HepG2 (cell line): ENCODE data around the gene MEGF11. TPM values are rescaled to one million over a fixed set of nuclear protein-coding genes. Genes with fewer than 3 reads are reported as not detected.

ENCODE experiments used
- ATAC-seq: fragments of 200-7000 bp; cut with Tn5 transposase; 3 replicates; pipeline ENCODE4 v1.9.1; 2020; ENCODE audit warnings: mild to moderate bottlenecking, moderate library complexity
- BruUV-seq: library from RNA; stranded (reverse); fragments of 400-500 nt; replicated peaks from 2 replicates; lab custom pipeline; 2021; lab: Mats Ljungman, UMichigan
- CTCF ChIA-PET: fragments of 300-600 bp; formaldehyde crosslinking; extraction: SDS; loops from one replicate; lab custom pipeline; 2021; ENCODE audit warnings: low total read pairs, inconsistent platforms, low intra/inter-chr PET ratio; lab: Yijun Ruan, JAX
- POLR2A ChIA-PET: fragments of 350-600 bp; sonication (Branson Sonifier 250); formaldehyde crosslinking; loops from one replicate; lab custom pipeline; 2020; ENCODE audit warnings: antibody characterized with exemption, inconsistent platforms; lab: Yijun Ruan, JAX
- DNase-seq: peaks from one replicate; pipeline ENCODE4 v3.0.0-alpha.2; 2015; ENCODE audit warnings: low spot score
- FAIRE-seq: peaks from 3 replicates; lab custom pipeline; 2011; peaks lifted over from hg19 to GRCh38; lab: Jason Lieb, UNC
- H2AFZ ChIP-seq: one replicate; pipeline ENCODE4 v1.6.1; 2011; ENCODE audit warnings: low read length, inconsistent platforms
- H3K27ac ChIP-seq: fragments of 300-600 bp; 3 replicates; pipeline ENCODE4 v1.8.0; 2011; ENCODE audit warnings: mixed run types, mild to moderate bottlenecking, mixed read lengths, low read length, inconsistent platforms; ENCODE audit not compliant: insufficient read depth; ENCODE audit errors: extremely low read length
- H3K27me3 ChIP-seq, 2 experiments: fragments of 200-600 bp in 1 of 2; 2 replicates in 1 of 2; 3 replicates in 1 of 2; pipeline versions ENCODE4 v1.6.0 to v1.8.0; 2011; ENCODE audit warnings: low read length in 2 of 2, mild to moderate bottlenecking in 2 of 2, moderate library complexity in 2 of 2, inconsistent platforms in 1 of 2; ENCODE audit not compliant: insufficient read depth in 2 of 2, control insufficient read depth in 1 of 2
- H3K36me3 ChIP-seq, 2 experiments: fragments of 200-600 bp in 1 of 2; replicated peaks in 1 of 2; 2 replicates in 1 of 2; 3 replicates in 1 of 2; pipeline versions ENCODE4 v1.5.1 to v1.8.0; 2011; ENCODE audit warnings: low read length in 2 of 2, inconsistent platforms in 1 of 2; ENCODE audit not compliant: insufficient read depth in 2 of 2, control insufficient read depth in 1 of 2
- H3K4me1 ChIP-seq: 2 replicates; pipeline ENCODE4 v1.5.1; 2012; ENCODE audit warnings: low read length, inconsistent platforms; ENCODE audit not compliant: insufficient read depth
- H3K4me2 ChIP-seq: 2 replicates; pipeline ENCODE4 v1.6.0; 2011; ENCODE audit warnings: low read depth, low read length, inconsistent platforms
- H3K4me3 ChIP-seq, 3 experiments: fragments of 200-600 bp in 1 of 3; sonication (generic), shearing (Covaris generic) in 1 of 3; replicated peaks in 1 of 3; 2 replicates each; pipeline ENCODE4 v1.5.1; 2011 to 2016; ENCODE audit warnings: low read length in 3 of 3, inconsistent platforms in 2 of 3, low read depth in 2 of 3, mild to moderate bottlenecking in 2 of 3, control low read depth in 1 of 3, mixed read lengths in 1 of 3; ENCODE audit not compliant: insufficient read depth in 1 of 3
- H3K79me2 ChIP-seq: one replicate; pipeline ENCODE4 v1.6.1; 2011; ENCODE audit warnings: low read length, inconsistent platforms; ENCODE audit not compliant: insufficient read depth
- H3K9ac ChIP-seq: 2 replicates; pipeline ENCODE4 v1.6.0; 2011; ENCODE audit warnings: mild to moderate bottlenecking, low read depth, low read length, inconsistent platforms; ENCODE audit not compliant: insufficient read depth
- H3K9me3 ChIP-seq: 2 replicates; pipeline ENCODE4 v1.5.1; 2012; ENCODE audit warnings: mild to moderate bottlenecking, low read length
- H4K20me1 ChIP-seq: 2 replicates; pipeline ENCODE4 v1.6.0; 2011; ENCODE audit warnings: inconsistent platforms, mild to moderate bottlenecking, low read length, moderate library complexity; ENCODE audit not compliant: insufficient read depth
- FOXP4 ChIP-seq: sonication (generic); formaldehyde crosslinking; IDR thresholded peaks from 2 replicates; pipeline ENCODE4 v1.4.0; 2020; ENCODE audit warnings: missing genetic modification reagents
- HBP1 ChIP-seq: IDR thresholded peaks from 2 replicates; pipeline ENCODE4 v1.6.1; 2016; ENCODE audit warnings: low read depth, control low read depth
- HMG20B ChIP-seq: conservative IDR thresholded peaks from 2 replicates; pipeline ENCODE4 v1.6.1; 2016; ENCODE audit warnings: missing genetic modification reagents, missing compliant biosample characterization
- HMGXB4 ChIP-seq, 2 experiments: sonication (generic) in 1 of 2; formaldehyde crosslinking in 1 of 2; IDR thresholded peaks; 2 replicates each; pipeline versions ENCODE4 v1.4.0 to v1.6.1; 2018 to 2020; ENCODE audit warnings: missing genetic modification reagents in 2 of 2, borderline replicate concordance in 1 of 2, low read depth in 1 of 2, mild to moderate bottlenecking in 1 of 2, missing biosample characterization in 1 of 2
- MED1 ChIP-seq: sonication (generic); formaldehyde crosslinking; IDR thresholded peaks from 2 replicates; pipeline ENCODE4 v1.4.0; 2020; ENCODE audit warnings: missing genetic modification reagents
- RNF2 ChIP-seq: fragments of 450-650 bp; conservative IDR thresholded peaks from 2 replicates; pipeline ENCODE4 v1.6.1; 2016; ENCODE audit warnings: low read depth
- ZFP37 ChIP-seq: sonication (generic); formaldehyde crosslinking; IDR thresholded peaks from 2 replicates; pipeline ENCODE4 v1.4.0; 2020; ENCODE audit warnings: missing genetic modification reagents, borderline replicate concordance
- ZFP41 ChIP-seq: sonication (generic); formaldehyde crosslinking; IDR thresholded peaks from 2 replicates; pipeline ENCODE4 v1.4.0; 2020; ENCODE audit warnings: mild to moderate bottlenecking, missing genetic modification reagents, borderline replicate concordance
- ZNF558 ChIP-seq: sonication (generic); formaldehyde crosslinking; IDR thresholded peaks from 2 replicates; pipeline ENCODE4 v1.9.0; 2022; ENCODE audit warnings: mild to moderate bottlenecking, missing genetic modification reagents, borderline replicate concordance
- ZNF609 ChIP-seq: sonication (generic); formaldehyde crosslinking; IDR thresholded peaks from 2 replicates; pipeline ENCODE4 v1.4.0; 2020; ENCODE audit warnings: mild to moderate bottlenecking, missing genetic modification reagents, borderline replicate concordance
- ZNF740 ChIP-seq: sonication (generic); formaldehyde crosslinking; IDR thresholded peaks from 2 replicates; pipeline ENCODE4 v1.4.0; 2020; ENCODE audit warnings: missing genetic modification reagents
- WGBS: methylation state at CpG from one replicate; pipeline ENCODE4 v1.1.6; 2017; ENCODE audit warnings: low lambda C conversion rate; 5-methylcytosine and 5-hydroxymethylcytosine counted together
- in situ Hi-C: cut with HindIII; loops from 2 replicates; pipeline ENCODE4 v1.10.0; 2017; ENCODE audit warnings: low pct_unique_long_range_greater_than_20kb; ENCODE audit not compliant: extremely low pct_ligation_motif_present
- intact Hi-C: fragments of 100-400 bp; cut with micrococcal nuclease; formaldehyde crosslinking; loops from one replicate; pipeline ENCODE4 v1.10.0; 2022; ENCODE audit not compliant: unreplicated experiment
- polyA plus RNA-seq, 8 experiments: library from polyadenylated mRNA; depleted of rRNA in 3 of 8; stranded (reverse) in 7 of 8; unstranded in 1 of 8; fragments of >200 nt; fragmentation: Illumina TruSeq in 4 of 8; extraction: Trizol in 4 of 8; gene quantifications; 2 replicates each; pipeline versions ENCODE4 v1.2.1 to v1.2.3, GENCODE V29; 2011 to 2016; ENCODE audit warnings: low read depth in 4 of 8, missing spikeins in 1 of 8, mixed read lengths in 1 of 8; ENCODE audit not compliant: insufficient read depth in 1 of 8
- total RNA-seq, 5 experiments: library from RNA; depleted of rRNA; stranded (reverse); fragments of >200 nt; fragmentation: Illumina TruSeq; extraction: Trizol; gene quantifications; 2 replicates each; pipeline ENCODE4 v1.2.3, GENCODE V29; 2016; ENCODE audit warnings: low read depth in 1 of 5

Gene MEGF11
- total and polyA plus RNA-seq, 2 of the 13 experiments (the other 11 are each of a cell fraction or from before 2014, with no cell fraction given) = not detected

GRCh38 chr15:65952391-65953053 lies 301.0 kb downstream of the MEGF11 start:
- ATAC-seq = peak; percentile 30; the same call in 1 of the 3 replicates
- H3K4me2 ChIP-seq = no peak overlapping the region
- no TSS peak for BruUV-seq
- DNase-seq = peak; percentile 11
- no peak overlapping the region for H3K27ac ChIP-seq
- ChIA-PET POLR2A (no interaction called here), CTCF (no interaction called here)
- in situ Hi-C loops (no loop called here), intact Hi-C loops (no loop called here)
- WGBS = 0% methylated on average over 6 of the region's 7 CpGs
- no peak overlapping the region for H3K9ac ChIP-seq
- no peaks in the 10 kb centered on the region for H4K20me1 ChIP-seq
- H3K9me3 ChIP-seq = no peaks in the 10 kb centered on the region
- H3K79me2 ChIP-seq = no peaks in the 10 kb centered on the region
- H2AFZ ChIP-seq = no peak overlapping the region
- H3K4me3 ChIP-seq = no peak overlapping the region
- no peak for FAIRE-seq
- H3K27me3 ChIP-seq = no peaks in the 10 kb centered on the region
- H3K4me1 ChIP-seq = peaks cover 16% of the 10 kb centered on the region
- H3K36me3 ChIP-seq = no peaks in the 10 kb centered on the region
- TF ChIP-seq ZFP37 (peak; percentile 39; the same call in 1 of the 2 replicates), HBP1 (CRISPR knock-in tag) (peak; percentile 68; the same call in 1 of the 2 replicates), HMGXB4 (CRISPR knock-in tag; IDR thresholded peaks at IDR 0.05; ENCODE audit: borderline replicate concordance in 1 of 2, low read depth in 1 of 2) (no peak), RNF2 (no peak), ZNF609 (CRISPR knock-in tag) (no peak), ZNF740 (CRISPR knock-in tag) (no peak), HMG20B (CRISPR knock-in tag) (0 out of 2 replicates have a peak, but pooled peaks have one; percentile 60), ZNF558 (peak; percentile 57; the same call in 1 of the 2 replicates), FOXP4 (CRISPR knock-in tag) (0 out of 2 replicates have a peak, but pooled peaks have one; percentile 18), MED1 (CRISPR knock-in tag) (0 out of 2 replicates have a peak, but pooled peaks have one; percentile 15), ZFP41 (no peak)
